Upper lobe of left lung (tissue), 4 donors: Measurements from ENCODE around the gene MKNK1.

ENCODE experiments used
- EP300 ChIP-seq, 4 donors: sonication (generic); formaldehyde crosslinking; IDR thresholded peaks; one replicate each; pipeline ENCODE4 v1.5.1; 2017; ENCODE audit warnings: antibody characterized with exemption in 4 of 4, control low read depth in 2 of 4
- POLR2A ChIP-seq, 4 donors: fragments of 450-650 bp; IDR thresholded peaks; one replicate each; pipeline ENCODE4 v1.5.1; 2016 to 2017; ENCODE audit warnings: antibody characterized with exemption in 4 of 4, mild to moderate bottlenecking in 2 of 4
- POLR2AphosphoS5 ChIP-seq, 2 donors: sonication (generic); formaldehyde crosslinking; IDR thresholded peaks; one replicate each; pipeline ENCODE4 v1.5.1; 2017; ENCODE audit warnings: antibody characterized with exemption in 2 of 2
- TF ChIP-seq, protein P1 (sequence below), 6 experiments: fragments of 450-650 bp in 4 of 6; fragments of 200-600 bp in 2 of 6; sonication (generic) in 2 of 6; IDR thresholded peaks; one replicate each; pipeline ENCODE4 v1.5.1; 2016 to 2019; ENCODE audit warnings: antibody characterized with exemption in 6 of 6

DNA sequence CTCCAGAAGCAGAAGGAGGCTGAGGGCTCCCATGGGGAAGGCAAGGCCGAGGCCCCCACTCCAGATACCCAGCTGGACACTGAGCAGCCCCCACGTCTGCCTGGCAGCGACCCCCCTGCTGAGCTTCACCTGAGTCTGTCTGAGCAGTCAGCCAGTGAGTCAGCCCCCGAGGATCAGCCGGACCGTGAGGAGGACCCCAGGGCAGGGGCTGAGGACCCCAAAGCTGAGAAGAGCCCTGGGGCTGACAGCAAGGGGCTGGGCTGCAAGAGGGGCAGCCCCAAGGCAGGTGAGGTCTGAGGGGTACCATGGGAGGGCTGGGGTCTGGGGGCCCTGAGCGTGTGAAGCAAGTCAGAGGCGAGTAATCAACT lies 93.1 kb downstream of the MKNK1 start:
- TF ChIP-seq, protein P1, sequence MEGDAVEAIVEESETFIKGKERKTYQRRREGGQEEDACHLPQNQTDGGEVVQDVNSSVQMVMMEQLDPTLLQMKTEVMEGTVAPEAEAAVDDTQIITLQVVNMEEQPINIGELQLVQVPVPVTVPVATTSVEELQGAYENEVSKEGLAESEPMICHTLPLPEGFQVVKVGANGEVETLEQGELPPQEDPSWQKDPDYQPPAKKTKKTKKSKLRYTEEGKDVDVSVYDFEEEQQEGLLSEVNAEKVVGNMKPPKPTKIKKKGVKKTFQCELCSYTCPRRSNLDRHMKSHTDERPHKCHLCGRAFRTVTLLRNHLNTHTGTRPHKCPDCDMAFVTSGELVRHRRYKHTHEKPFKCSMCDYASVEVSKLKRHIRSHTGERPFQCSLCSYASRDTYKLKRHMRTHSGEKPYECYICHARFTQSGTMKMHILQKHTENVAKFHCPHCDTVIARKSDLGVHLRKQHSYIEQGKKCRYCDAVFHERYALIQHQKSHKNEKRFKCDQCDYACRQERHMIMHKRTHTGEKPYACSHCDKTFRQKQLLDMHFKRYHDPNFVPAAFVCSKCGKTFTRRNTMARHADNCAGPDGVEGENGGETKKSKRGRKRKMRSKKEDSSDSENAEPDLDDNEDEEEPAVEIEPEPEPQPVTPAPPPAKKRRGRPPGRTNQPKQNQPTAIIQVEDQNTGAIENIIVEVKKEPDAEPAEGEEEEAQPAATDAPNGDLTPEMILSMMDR (IDR thresholded peaks at IDR 0.05) = no peak
- TF ChIP-seq EP300 (IDR thresholded peaks at IDR 0.05) (no peak), POLR2AphosphoS5 (IDR thresholded peaks at IDR 0.05) (no peak), POLR2A (IDR thresholded peaks at IDR 0.05) (no peak)
